SK-N-SH (cell line): ENCODE measurements around the gene SLC35F6. TPM values are rescaled to one million over a fixed set of nuclear protein-coding genes. Genes with fewer than 3 reads are reported as not detected.
A peak's percentile ranks its signal among the peaks of the same experiment; 100 is the strongest.

ENCODE experiments used
- CTCF ChIA-PET: fragments of 300-600, 350-600 bp; formaldehyde crosslinking; extraction: SDS; loops from one replicate; lab custom pipeline; 2021; lab: Yijun Ruan, JAX
- POLR2A ChIA-PET: fragments of 350-600 bp; sonication (Branson Sonifier 250); formaldehyde crosslinking; extraction: SDS; loops from one replicate; lab custom pipeline; 2020; ENCODE audit warnings: antibody characterized with exemption, inconsistent platforms; lab: Yijun Ruan, JAX
- DNase-seq: peaks from one replicate; pipeline ENCODE4 v3.0.0; 2012
- H2AFZ ChIP-seq: fragments of 200-600 bp; sonication (generic); 2 replicates; pipeline ENCODE4 v1.8.1; 2016; ENCODE audit warnings: antibody characterized with exemption, mild to moderate bottlenecking, low read depth
- H3F3A ChIP-seq: fragments of 200-600 bp; sonication (generic); replicated peaks from 2 replicates; pipeline ENCODE3; 2016; ENCODE audit warnings: antibody characterized with exemption, mild to moderate bottlenecking; ENCODE audit not compliant: insufficient read depth
- H3K27ac ChIP-seq, 2 experiments: fragments of 200-500 bp in 1 of 2; fragments of 200-600 bp in 1 of 2; sonication (Bioruptor generic) in 1 of 2; sonication (generic), shearing (Covaris generic) in 1 of 2; 2 replicates each; pipeline versions ENCODE4 v1.5.1 to v1.6.1; 2014 to 2016; ENCODE audit warnings: low read depth in 2 of 2, inconsistent platforms in 1 of 2, low read length in 1 of 2, mild to moderate bottlenecking in 1 of 2, mixed read lengths in 1 of 2
- H3K27me3 ChIP-seq: fragments of 200-600 bp; sonication (generic), shearing (Covaris generic); 2 replicates; pipeline ENCODE4 v1.6.1; 2016; ENCODE audit warnings: mixed run types; ENCODE audit not compliant: insufficient read depth
- H3K36me3 ChIP-seq, 2 experiments: fragments of 200-500 bp in 1 of 2; fragments of 200-600 bp in 1 of 2; sonication (Bioruptor generic) in 1 of 2; sonication (generic) in 1 of 2; replicated peaks in 1 of 2; 2 replicates each; pipeline versions ENCODE3 to v1.5.1; 2014 to 2016; ENCODE audit warnings: low read length in 1 of 2, mild to moderate bottlenecking in 1 of 2; ENCODE audit not compliant: insufficient read depth in 2 of 2, control insufficient read depth in 1 of 2
- H3K4me1 ChIP-seq, 2 experiments: fragments of 200-500 bp in 1 of 2; fragments of 200-600 bp in 1 of 2; sonication (Bioruptor generic) in 1 of 2; sonication (generic), shearing (Covaris generic) in 1 of 2; 2 replicates each; pipeline versions ENCODE4 v1.5.1 to v1.6.1; 2014 to 2016; ENCODE audit warnings: low read depth in 1 of 2, low read length in 1 of 2, mixed run types in 1 of 2; ENCODE audit not compliant: insufficient read depth in 2 of 2, control insufficient read depth in 1 of 2
- H3K4me2 ChIP-seq: fragments of 200-600 bp; sonication (generic), shearing (Covaris generic); 2 replicates; pipeline ENCODE4 v1.6.1; 2017; ENCODE audit warnings: mixed run types
- H3K4me3 ChIP-seq, 2 experiments: fragments of 200-500 bp in 1 of 2; fragments of 200-600 bp in 1 of 2; sonication (Bioruptor generic) in 1 of 2; sonication (generic), shearing (Covaris generic) in 1 of 2; 2 replicates each; pipeline versions ENCODE4 v1.5.1 to v1.8.1; 2014 to 2016; ENCODE audit warnings: low read depth in 2 of 2, inconsistent platforms in 1 of 2, low read length in 1 of 2, mild to moderate bottlenecking in 1 of 2, mixed read lengths in 1 of 2, moderate library complexity in 1 of 2
- H3K79me2 ChIP-seq: fragments of 200-600 bp; sonication (generic); 2 replicates; pipeline ENCODE4 v1.8.1; 2017; ENCODE audit warnings: mild to moderate bottlenecking; ENCODE audit not compliant: insufficient read depth
- H3K9ac ChIP-seq: fragments of 200-600 bp; sonication (generic); 2 replicates; pipeline ENCODE4 v1.6.1; 2017; ENCODE audit warnings: mixed run types
- H3K9me2 ChIP-seq: fragments of 200-600 bp; sonication (generic); 2 replicates; pipeline ENCODE4 v1.6.1; 2017; ENCODE audit warnings: mixed run types
- H3K9me3 ChIP-seq: fragments of 200-600 bp; sonication (generic); 2 replicates; pipeline ENCODE4 v1.6.1; 2017; ENCODE audit warnings: mixed run types, mild to moderate bottlenecking, moderate library complexity
- H4K20me1 ChIP-seq: fragments of 200-600 bp; sonication (generic); 2 replicates; pipeline ENCODE4 v1.6.1; 2017; ENCODE audit warnings: mild to moderate bottlenecking, mixed run types; ENCODE audit not compliant: insufficient read depth
- CHD2 ChIP-seq: fragments of 150-350 bp; IDR thresholded peaks from 2 replicates; pipeline ENCODE4 v1.6.1; 2018; ENCODE audit warnings: low read length; ENCODE audit not compliant: partially characterized antibody
- ELF1 ChIP-seq: IDR thresholded peaks from 2 replicates; pipeline ENCODE4 v1.4.0; 2012
- EP300 ChIP-seq, 2 experiments: IDR thresholded peaks; 2 replicates each; pipeline versions ENCODE4 v1.4.0 to v1.6.1; 2012; ENCODE audit warnings: borderline replicate concordance in 1 of 2, low read depth in 1 of 2, low read length in 1 of 2
- EZH2phosphoT487 ChIP-seq: fragments of 200-600 bp; sonication (generic); IDR thresholded peaks from 2 replicates; pipeline ENCODE4 v1.6.1; 2017; ENCODE audit warnings: low read depth, mixed run types, mild to moderate bottlenecking, antibody characterized with exemption, moderate library complexity, borderline replicate concordance
- FOXM1 ChIP-seq: IDR thresholded peaks from 2 replicates; pipeline ENCODE4 v1.4.0; 2012; ENCODE audit warnings: low read depth, mild to moderate bottlenecking
- GATA2 ChIP-seq: sonication (generic); formaldehyde crosslinking; IDR thresholded peaks from 2 replicates; pipeline ENCODE4 v1.5.0; 2020; ENCODE audit warnings: mild to moderate bottlenecking, missing genetic modification reagents
- JUND ChIP-seq: IDR thresholded peaks from 2 replicates; pipeline ENCODE4 v1.4.0; 2012
- MEF2A ChIP-seq: IDR thresholded peaks from 2 replicates; pipeline ENCODE4 v1.4.0; 2012; ENCODE audit warnings: low read depth, borderline replicate concordance
- MXI1 ChIP-seq: IDR thresholded peaks from 2 replicates; pipeline ENCODE4 v1.6.1; 2012; ENCODE audit warnings: mild to moderate bottlenecking, low read depth, low read length, improper control_type of control experiment
- NFIC ChIP-seq: IDR thresholded peaks from 2 replicates; pipeline ENCODE4 v1.4.0; 2012; ENCODE audit warnings: borderline replicate concordance
- NRF1 ChIP-seq: IDR thresholded peaks from 2 replicates; pipeline ENCODE4 v1.6.1; 2012; ENCODE audit warnings: low read depth, mild to moderate bottlenecking, low read length
- POLR2AphosphoS5 ChIP-seq: IDR thresholded peaks from 2 replicates; pipeline ENCODE4 v1.6.1; 2012; ENCODE audit warnings: low read depth, low read length
- RFX5 ChIP-seq: IDR thresholded peaks from 2 replicates; pipeline ENCODE4 v1.6.1; 2012; ENCODE audit warnings: mild to moderate bottlenecking, improper control_type of control experiment, low read length
- RXRA ChIP-seq: IDR thresholded peaks from 2 replicates; pipeline ENCODE4 v1.4.0; 2012; ENCODE audit warnings: low read depth, mild to moderate bottlenecking, borderline replicate concordance
- SIN3A ChIP-seq: IDR thresholded peaks from 2 replicates; pipeline ENCODE4 v1.6.1; 2012; ENCODE audit warnings: low read depth, mild to moderate bottlenecking, low read length, moderate library complexity, borderline replicate concordance
- TAF1 ChIP-seq: IDR thresholded peaks from 2 replicates; pipeline ENCODE4 v1.6.1; 2012; ENCODE audit warnings: low read depth, mild to moderate bottlenecking, low read length, moderate library complexity, borderline replicate concordance
- TCF12 ChIP-seq: IDR thresholded peaks from 2 replicates; pipeline ENCODE4 v1.4.0; 2012
- TEAD4 ChIP-seq: IDR thresholded peaks from 2 replicates; pipeline ENCODE4 v1.4.0; 2012; ENCODE audit warnings: mild to moderate bottlenecking, borderline replicate concordance; ENCODE audit not compliant: insufficient read depth
- YY1 ChIP-seq: IDR thresholded peaks from 2 replicates; pipeline ENCODE4 v1.4.0; 2012; ENCODE audit warnings: low read depth, mild to moderate bottlenecking
- WGBS: methylation state at CpG from one replicate; pipeline ENCODE4 v1.1.6; 2017; ENCODE audit warnings: low lambda C conversion rate; 5-methylcytosine and 5-hydroxymethylcytosine counted together
- polyA plus RNA-seq, 3 experiments: library from polyadenylated mRNA; depleted of rRNA; stranded (reverse); fragments of >200 nt; gene quantifications; 2 replicates each; pipeline ENCODE4 v1.2.3, GENCODE V29; 2012
- TF ChIP-seq, protein P1 (sequence below): fragments of 150-350 bp; IDR thresholded peaks from 2 replicates; pipeline ENCODE4 v1.6.1; 2017; ENCODE audit warnings: antibody characterized with exemption, low read length, low read depth, borderline replicate concordance
- TF ChIP-seq, protein P2 (sequence below): IDR thresholded peaks from 2 replicates; pipeline ENCODE4 v1.4.0; 2012; ENCODE audit warnings: low read depth
- TF ChIP-seq, protein P3 (sequence below): fragments of 200-600 bp; sonication (generic); IDR thresholded peaks from 2 replicates; pipeline ENCODE4 v1.6.1; 2017; ENCODE audit warnings: antibody characterized with exemption, mild to moderate bottlenecking, moderate library complexity

Gene SLC35F6
- polyA plus RNA-seq, 1 of the 3 experiments (the other 2 are of a cell fraction) = 16.0 TPM

DNA sequence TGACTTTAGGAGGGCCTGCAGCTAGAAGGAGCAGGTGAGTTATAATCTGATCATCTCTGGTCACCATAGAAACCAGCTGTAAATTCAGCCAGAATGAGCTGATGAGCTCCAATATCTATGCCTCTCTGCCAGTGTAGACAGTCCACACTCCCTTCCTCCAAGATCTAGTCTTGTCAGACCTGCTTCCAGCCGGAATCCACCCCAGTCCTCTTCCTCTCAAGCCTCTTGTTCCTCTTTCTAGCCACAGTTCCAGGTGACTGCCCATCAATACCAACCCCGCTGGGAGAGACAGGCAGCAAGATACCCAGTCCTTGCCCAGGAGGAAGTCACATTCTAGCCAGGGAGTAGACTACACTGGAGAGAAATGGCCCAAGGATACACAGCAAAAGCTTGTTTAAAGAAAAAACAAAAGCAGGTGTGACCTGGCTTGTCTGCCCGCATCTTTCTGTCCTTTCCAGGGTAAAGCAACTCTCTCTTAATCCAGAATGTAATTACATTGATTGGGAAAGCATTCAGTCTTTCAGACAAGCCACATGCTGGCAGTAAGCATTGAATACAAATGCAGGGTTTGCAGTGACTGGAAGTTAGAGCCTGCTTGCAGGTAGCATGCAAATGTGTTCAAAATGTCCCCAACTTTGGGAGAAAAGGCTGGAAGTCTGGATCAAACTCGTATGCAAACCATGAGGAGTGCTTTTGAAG lies 9.0 kb upstream of the SLC35F6 start:
- Histone ChIP-seq H3F3A (peaks cover 6% of the 10 kb centered on the region), H3K4me1 (peaks cover 15 to 18% of the 10 kb centered on the region in 2 experiments; a peak in 3 of 4 replicates), H3K9me2 (no peaks in the 10 kb centered on the region), H3K4me3 (no peak overlapping the region), H3K9me3 (no peaks in the 10 kb centered on the region), H3K4me2 (no peak overlapping the region), H3K36me3 (no peaks in the 10 kb centered on the region), H3K9ac (no peak overlapping the region), H4K20me1 (no peaks in the 10 kb centered on the region), H2AFZ (no peak overlapping the region), H3K27ac (no peak overlapping the region), H3K27me3 (no peaks in the 10 kb centered on the region), H3K79me2 (no peaks in the 10 kb centered on the region)
- POLR2A ChIA-PET = no interaction called here
- TF ChIP-seq JUND (no peak), RFX5 (no peak), TAF1 (no peak), CHD2 (no peak), TCF12 (no peak), YY1 (no peak), POLR2AphosphoS5 (no peak), MXI1 (no peak), NFIC (no peak), ELF1 (no peak), EZH2phosphoT487 (no peak), NRF1 (no peak), GATA2 (CRISPR knock-in tag) (no peak), RXRA (no peak), EP300 (IDR thresholded peaks at IDR 0.05; ENCODE audit: borderline replicate concordance in 1 of 2, low read depth in 1 of 2, low read length in 1 of 2) (no peak)
- TF ChIP-seq, protein P1, sequence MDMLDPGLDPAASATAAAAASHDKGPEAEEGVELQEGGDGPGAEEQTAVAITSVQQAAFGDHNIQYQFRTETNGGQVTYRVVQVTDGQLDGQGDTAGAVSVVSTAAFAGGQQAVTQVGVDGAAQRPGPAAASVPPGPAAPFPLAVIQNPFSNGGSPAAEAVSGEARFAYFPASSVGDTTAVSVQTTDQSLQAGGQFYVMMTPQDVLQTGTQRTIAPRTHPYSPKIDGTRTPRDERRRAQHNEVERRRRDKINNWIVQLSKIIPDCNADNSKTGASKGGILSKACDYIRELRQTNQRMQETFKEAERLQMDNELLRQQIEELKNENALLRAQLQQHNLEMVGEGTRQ = no peak
- TF ChIP-seq, protein P2, sequence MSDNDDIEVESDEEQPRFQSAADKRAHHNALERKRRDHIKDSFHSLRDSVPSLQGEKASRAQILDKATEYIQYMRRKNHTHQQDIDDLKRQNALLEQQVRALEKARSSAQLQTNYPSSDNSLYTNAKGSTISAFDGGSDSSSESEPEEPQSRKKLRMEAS = no peak
- CTCF ChIA-PET = interaction anchor here (0.9 to 5.6 kb wide), 6 partner anchors 10 to 178 kb away, joined by 3 to 62 read pairs (median 6); partner anchors contain the start of gene SLC35F6
- peak; percentile 10 for DNase-seq
- WGBS = 91% methylated on average over 4 of the region's 4 CpGs

DNA sequence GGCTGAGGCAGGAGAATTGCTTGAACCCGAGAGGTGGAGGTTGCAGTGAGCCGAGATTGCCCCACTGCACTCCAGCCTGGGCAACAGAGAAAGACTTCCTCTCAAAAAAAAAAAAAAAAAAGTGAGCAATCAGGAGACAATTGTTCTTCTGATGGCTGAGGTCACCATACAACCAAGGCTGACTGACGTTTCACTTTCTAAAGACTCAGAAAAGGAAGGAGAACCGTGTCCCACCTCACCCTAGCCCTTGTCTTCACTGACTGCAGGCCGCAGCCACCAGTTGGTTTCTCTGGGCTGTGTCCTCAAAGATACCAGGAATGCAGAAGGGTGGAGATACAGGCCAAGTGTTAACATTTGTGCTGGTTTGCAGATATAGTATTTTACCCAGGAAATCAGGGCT lies 7.7 kb upstream of the SLC35F6 start:
- 93% methylated on average over 5 of the region's 5 CpGs for WGBS
- Histone ChIP-seq H3K79me2 (no peaks in the 10 kb centered on the region), H3K36me3 (no peaks in the 10 kb centered on the region), H3F3A (peaks cover 6% of the 10 kb centered on the region), H3K9me3 (no peaks in the 10 kb centered on the region), H3K9me2 (no peaks in the 10 kb centered on the region), H3K4me1 (peaks cover 15 to 18% of the 10 kb centered on the region in 2 experiments; a peak in 3 of 4 replicates), H3K4me2 (no peak overlapping the region), H3K27ac (no peak overlapping the region), H3K27me3 (no peaks in the 10 kb centered on the region), H4K20me1 (no peaks in the 10 kb centered on the region), H2AFZ (no peak overlapping the region), H3K4me3 (no peak overlapping the region), H3K9ac (no peak overlapping the region)
- CTCF ChIA-PET = interaction anchor here (1.5 to 4.6 kb wide), 5 partner anchors 8 to 151 kb away, joined by 6 to 27 read pairs (median 9); partner anchors contain the start of gene SLC35F6
- POLR2A ChIA-PET = no interaction called here
- DNase-seq = no peak
- TF ChIP-seq TEAD4 = no peak
- no peak for TF ChIP-seq TCF12
- no peak for TF ChIP-seq FOXM1
- no peak for TF ChIP-seq RFX5
- no peak for TF ChIP-seq SIN3A
- no peak for TF ChIP-seq RXRA
- no peak for TF ChIP-seq MEF2A
- TF ChIP-seq, protein P3, sequence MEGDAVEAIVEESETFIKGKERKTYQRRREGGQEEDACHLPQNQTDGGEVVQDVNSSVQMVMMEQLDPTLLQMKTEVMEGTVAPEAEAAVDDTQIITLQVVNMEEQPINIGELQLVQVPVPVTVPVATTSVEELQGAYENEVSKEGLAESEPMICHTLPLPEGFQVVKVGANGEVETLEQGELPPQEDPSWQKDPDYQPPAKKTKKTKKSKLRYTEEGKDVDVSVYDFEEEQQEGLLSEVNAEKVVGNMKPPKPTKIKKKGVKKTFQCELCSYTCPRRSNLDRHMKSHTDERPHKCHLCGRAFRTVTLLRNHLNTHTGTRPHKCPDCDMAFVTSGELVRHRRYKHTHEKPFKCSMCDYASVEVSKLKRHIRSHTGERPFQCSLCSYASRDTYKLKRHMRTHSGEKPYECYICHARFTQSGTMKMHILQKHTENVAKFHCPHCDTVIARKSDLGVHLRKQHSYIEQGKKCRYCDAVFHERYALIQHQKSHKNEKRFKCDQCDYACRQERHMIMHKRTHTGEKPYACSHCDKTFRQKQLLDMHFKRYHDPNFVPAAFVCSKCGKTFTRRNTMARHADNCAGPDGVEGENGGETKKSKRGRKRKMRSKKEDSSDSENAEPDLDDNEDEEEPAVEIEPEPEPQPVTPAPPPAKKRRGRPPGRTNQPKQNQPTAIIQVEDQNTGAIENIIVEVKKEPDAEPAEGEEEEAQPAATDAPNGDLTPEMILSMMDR = no peak
